Iris pigment epithelial cell (primary cell): ENCODE results near the gene PRR23A.
A peak's percentile ranks its signal among the peaks of the same experiment; 100 is the strongest.
"Not testable (repeated sequence)": the region's sequence is repeated elsewhere in the genome, so short reads cannot be mapped to it uniquely, and the experiment has no call there.

Experiments used
- DNase-seq: peaks from one replicate; pipeline ENCODE4 v3.0.0-alpha.2; 2011; ENCODE audit warnings: low read depth

The PRR23A gene

DNA sequence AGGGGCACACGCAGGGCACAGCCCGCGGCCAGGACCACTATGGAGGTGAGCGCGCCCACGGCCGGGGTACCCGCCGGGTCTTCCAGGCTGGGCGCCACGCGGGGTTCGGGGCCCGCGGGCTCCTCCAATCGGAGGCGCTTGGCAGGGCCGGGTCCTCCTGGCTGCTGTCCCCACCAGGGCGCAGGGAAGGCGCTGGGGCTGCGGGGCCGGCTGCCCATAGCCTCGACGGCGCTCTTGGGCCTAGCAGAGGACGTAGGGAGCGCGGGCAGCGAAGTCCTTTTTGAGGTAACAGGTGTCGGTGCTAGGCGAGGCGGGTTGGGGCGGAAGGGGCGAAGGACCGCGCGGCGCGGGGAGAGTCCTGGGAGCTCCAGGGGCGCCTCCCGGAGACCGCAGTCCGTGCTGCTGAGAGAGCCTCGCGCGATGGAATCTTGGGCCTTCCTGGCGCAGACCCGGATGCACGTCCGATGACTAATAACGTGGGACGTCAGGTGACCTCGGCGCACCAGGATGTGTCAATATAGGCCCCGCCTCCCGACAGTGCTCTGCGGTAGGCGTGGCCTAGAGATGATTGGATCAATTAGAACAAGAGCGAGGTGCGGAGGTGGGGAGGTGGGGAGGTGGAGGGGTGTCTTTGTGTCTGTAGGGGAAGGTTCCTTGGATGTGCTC is at the start of gene PRR23A:
TSS of gene PRR23A (minus strand) at position 218 of the 666 bp plus-strand sequence. CDS start at position 218, 0 bp downstream.
- no peak for DNase-seq

DNA sequence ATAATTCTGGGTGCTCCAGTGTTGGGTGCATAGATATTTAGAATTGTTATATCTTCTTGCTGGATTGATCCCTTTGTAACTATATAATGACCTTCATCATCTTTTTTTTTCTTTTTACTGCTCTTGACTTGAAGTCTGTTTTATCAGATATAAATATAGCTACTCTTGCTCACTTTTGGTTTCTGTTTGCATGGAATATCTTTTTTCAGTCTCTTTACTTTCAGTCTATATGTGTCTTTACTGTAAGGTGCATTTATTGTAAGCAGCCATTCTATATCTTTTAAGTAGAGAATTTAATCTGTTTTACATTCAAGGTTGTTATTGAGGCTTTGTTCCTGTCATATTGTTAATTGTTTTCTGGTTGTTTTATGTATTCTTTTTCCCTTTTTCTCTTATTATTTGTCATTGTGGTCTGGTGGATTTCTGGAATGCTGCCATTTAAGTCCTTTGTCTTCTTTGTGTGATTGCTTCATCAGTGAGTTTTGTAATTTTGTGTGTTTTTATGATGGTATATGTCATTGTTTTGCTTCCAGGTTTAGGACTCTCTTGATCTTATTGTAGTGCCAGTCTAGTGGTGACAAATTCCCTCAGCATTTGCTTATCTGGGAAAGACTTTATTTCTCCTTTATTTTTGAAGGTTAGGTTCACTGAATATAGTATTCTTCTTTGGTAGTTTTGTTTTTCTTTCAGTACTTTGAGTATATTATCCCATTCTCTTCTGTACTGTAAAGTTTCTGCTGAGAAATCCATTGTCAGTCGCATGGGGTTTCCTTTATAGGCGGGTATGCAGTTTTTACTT is 46.9 kb upstream of the PRR23A start:
- DNase-seq = no peak

DNA sequence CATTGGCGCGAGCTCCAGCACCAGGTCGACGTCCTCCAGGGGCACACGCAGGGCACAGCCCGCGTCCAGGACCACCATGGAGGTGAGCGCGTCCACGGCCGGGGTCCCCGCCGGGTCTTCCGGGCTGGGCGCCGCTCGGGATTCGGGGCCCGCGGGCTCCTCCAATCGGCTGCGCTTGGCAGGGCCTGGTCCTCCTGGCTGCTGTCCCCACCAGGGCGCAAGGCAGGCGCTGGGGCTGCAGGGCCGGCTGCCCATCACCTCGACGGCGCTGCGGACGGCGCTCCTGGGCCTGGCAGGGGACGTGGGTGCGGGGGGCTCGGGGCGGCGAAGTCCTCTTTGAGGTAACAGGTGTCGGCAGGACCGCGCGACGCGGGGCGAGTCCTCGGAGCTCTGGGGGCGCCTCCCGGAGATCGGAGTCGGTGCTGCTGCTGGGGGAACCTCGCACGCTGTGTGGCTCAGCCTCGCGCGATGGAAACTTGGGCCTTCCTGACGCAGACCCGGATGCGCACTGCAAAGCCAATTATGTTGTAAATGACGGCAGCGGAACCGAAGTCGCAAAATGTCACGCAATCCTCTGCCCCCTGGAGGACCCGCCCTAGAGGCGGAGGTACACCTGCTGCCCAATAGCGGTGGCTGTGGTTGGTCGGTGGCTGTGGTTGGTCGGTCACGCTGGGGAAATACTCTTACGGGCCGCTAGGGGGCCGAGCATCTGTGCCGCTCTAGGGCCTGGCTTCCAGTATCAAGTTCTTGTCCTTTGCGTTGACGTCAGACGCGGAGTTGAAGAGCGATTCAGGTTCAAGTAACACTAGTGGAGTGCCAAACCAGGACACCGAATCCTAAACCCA is 38.5 kb upstream of the PRR23A start, which contains the start of gene PRR23C:
TSS of gene PRR23C (minus strand) at position 527 of the 845 bp plus-strand sequence. CDS start at position 255, 272 bp downstream.
- DNase-seq = no peak

DNA sequence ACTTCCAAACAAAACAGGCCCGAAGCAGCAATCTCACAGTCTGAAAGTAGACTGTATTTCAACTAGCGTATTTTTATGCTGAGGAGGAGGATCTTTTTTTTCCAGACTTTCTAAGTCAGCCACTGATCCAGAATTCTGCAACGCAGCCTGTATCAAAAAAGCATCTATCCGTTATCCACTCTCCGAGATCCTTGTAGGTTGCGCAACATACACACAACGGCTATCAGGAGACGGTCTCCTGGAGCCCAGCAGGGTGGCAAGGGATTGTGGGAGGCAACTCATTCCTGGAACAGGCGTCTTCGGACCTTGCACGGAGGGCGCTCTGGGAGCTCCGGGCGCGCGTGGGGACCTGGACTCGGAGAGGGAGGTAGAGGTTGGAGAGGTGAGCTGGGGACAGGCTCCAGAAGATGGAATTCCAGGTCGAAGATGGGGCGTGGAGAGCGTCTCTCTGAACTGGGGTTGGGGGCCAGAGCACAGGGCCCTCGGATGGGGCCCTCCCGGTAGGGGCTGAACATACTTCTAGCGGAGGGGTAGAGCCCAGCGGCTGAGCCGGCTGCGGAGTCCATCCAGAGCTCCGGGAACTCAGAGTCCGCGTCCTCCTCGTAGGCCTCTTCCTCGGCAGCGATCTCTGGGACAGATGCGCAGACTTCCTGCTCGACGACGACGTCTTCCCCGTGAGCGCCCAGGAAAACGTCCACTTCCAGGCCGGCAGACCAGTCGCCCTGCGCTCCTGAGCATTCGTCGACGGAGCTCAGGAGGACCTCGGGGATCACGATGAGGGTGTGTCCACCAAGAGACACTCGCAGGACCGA is 37.7 kb upstream of the PRR23A start:
- no peak for DNase-seq

DNA sequence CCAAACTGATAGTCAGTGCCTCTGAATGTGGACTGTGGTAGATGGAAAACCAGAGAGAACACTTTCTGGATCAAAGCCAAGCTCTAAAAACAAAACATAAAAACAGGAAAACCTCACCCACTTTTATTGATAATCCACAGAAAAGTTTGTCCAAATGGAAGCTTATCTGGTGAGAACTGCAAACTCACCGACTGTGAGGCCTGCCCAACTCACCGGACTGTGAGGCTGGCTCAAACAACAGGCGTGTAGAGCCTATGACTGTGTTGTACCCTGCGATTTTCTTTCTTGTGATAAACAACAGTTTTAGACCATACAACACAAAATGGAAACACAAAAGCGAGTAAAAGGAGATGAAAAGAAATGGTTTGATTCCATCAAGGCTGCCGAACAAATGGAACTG is 31.4 kb upstream of the PRR23A start:
- no peak for DNase-seq

DNA sequence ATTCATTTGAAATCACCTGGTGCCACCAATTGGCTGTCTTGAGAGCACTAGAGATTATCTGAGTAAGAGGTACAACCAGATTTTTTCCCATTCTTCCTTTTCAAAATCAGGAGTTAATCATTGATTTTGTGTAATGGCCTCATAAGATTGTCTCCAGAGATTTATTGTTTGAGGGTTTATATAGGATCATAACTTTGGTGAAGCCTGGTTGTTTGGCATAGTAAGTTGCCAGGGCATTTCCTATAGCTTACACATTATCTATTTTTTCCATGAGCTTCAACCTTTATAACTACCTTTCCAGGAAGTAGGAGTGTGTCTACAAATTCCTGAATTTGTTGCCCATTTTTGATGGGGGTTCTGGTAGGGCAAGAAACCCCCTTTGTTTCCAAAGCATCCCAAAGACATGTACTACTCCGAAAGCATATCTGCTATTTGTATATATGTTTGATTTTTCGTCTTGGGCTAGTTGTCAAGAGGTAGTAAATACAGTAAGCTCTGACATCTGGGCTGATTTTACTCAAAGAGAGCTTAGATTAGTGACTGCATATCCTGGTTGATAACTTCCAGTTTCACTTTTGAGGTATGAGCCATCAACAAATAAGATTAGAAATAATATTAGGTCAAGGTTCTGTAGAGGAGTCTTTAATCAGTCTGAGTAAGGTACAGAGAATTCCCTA is 26.4 kb upstream of the PRR23A start:
- DNase-seq = no peak

DNA sequence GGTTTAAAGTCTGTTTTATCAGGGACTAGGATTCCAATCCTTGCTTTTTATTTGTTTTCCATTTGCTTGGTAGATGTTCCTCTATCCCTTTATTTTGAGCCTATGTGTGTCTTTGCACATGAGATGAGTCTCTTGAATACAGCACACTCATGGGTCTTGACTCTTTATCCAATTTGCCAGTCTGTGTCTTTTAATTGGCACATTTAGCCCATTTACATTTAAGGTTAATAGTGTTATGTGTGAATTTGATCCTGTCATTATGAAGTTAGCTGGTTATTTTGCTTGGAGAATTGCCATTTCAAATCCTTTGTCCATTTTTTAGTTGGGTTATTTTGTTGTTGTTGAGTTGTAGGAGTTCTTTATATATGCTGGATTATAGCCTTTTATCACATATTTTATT is 24.5 kb upstream of the PRR23A start:
- not testable (repeated sequence) for DNase-seq

DNA sequence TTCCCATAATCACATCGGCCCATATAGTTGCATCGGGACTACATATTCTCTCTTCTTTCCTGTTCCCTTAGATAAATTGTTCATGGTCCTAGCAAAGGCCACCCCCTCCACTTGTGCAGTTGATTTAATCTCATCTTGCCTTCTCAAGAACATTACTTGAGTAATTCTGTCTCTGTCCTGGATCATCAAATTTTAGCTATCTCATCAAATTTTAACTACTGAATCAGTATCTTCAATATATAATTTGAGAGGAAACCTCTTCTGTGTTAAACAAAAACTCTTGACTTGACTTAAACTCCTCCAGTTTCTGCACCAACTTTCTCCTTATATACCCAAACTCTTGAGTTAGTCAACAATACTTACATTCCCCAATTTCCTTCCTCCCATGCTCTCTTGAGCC is 18.9 kb upstream of the PRR23A start:
- DNase-seq = no peak

DNA sequence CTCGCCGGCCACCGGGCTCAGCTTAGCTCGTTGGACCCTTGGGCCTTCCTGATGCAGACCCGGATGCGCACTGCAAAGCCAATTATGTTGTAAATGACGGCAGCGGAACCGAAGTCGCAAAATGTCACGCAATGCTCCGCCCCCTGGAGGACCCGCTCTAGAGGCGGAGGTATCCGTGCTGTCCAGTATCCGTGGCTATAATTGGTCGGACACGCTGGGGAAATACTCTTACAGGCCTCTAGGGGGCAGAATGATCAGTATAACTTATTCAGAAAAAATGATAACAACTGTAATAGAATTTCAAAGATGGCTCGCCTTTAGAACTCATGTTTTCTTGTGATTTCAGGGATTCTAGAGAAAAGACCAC is 14.8 kb upstream of the PRR23A start, which contains the start of gene PRR23B:
TSS of gene PRR23B (minus strand) at position 59 of the 367 bp plus-strand sequence. CDS start 265 bp downstream, outside the sequence.
- no peak for DNase-seq

DNA sequence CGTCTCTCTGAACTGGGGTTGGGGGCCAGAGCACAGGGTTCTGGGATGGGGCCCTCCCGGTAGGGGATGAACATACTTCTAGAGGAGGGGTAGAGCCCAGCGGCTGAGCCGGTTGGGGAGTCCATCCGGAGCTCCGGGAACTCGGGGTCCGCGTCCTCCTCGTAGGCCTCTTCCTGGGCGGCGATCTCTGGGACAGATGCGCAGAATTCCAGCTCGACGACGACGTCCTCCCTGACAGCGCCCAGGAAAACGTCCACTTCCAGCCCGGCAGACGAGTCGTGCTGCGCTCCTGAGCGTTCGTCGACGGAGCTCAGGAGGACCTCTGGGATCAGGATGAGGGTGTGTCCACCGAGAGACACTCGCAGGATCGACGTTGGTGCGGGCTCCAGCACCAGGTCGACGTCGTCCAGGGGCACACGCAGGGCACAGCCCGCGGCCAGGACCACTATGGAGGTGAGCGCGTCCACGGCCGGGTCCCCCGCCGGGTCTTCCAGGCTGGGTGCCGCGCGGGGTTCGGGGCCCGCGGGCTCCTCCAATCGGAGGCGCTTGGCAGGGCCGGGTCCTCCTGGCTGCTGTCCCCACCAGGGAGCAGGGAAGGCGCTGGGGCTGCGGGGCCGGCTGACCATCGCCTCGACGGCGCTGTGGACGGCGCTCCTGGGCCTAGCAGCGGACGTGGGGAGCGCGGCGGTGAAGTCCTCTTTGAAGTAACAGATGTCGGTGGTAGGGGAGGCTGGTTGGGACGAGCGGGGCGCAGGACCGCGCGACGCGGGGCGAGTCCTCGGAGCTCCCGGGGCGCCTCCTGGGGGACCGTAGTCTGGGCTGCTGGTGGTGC is 14.2 kb upstream of the PRR23A start:
- DNase-seq = no peak

DNA sequence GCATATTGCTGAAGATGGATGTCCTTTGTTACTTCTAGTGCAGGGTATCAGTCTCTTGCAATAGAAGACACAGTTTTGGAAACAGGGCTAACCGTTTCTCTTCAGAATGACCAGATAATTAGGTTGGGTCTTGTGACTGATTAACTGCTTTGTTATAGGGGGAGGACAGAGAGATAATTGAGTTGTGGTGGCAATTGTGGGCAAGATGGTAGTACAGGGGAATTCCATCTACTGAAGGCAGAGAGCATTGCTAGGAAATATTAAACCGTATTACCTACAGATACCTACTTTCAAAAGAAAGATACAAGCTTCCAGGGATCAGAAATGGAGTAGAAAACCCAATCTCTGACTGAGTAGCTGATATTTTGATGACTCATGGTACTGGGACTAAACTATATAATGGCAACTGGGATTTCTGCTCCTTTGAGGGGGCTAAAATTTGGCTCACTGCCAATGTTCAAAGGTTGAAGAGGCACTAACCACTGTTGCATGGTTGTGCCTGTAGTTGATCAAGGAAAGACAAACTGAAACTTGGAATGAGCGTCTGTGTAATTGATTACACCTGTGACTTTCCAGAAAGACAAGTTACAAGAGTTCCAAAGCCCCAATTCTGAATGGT is 10.5 kb upstream of the PRR23A start:
- DNase-seq = no peak

DNA sequence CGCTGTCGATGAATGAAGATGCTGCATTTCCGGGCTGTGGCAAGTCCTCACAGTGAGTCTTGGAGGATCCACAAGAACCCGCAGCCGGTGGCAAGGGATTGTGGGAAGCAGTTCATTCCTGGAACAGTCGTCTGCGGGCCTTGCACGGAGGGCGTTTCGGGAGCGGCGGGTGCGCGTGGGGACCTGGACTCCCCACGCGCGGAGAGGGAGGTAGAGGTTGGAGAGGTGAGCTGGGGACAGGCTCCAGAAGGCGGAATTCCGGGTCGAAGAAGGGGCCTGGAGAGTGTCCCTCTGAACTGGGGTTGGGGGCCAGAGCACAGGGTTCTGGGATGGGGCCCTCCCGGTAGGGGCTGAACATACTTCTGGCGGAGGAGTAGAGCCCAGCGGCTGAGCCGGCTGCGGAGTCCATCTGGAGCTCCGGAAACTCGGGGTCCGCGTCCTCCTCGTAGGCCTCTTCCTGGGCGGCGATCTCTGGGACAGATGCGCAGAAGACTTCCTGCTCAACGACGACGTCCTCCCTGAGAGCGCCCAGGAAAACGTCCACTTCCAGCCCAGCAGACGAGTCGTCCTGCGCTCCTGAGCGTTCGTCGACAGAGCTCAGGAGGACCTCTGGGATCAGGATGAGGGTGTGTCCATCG is 593 bp downstream of the PRR23A start:
- DNase-seq = no peak

DNA sequence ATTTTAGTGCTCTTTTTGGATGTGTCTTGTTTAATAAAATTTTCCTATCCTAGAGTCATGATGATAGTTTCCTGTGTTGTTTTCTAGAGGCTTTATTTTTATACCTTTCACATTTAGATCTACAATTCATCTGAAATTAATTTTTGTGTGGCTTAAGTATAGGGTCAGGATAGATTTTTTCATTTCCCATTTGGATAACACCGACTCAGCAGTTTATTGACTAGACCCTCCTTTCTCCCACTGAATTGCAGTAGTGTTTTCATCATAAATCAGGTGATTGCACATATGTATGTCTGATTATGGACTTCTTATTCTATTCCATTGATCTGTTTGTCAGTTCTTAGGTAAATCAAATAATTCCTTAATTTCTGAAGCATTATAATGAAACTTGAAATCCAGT is 10.4 kb downstream of the PRR23A start:
- DNase-seq = no peak

DNA sequence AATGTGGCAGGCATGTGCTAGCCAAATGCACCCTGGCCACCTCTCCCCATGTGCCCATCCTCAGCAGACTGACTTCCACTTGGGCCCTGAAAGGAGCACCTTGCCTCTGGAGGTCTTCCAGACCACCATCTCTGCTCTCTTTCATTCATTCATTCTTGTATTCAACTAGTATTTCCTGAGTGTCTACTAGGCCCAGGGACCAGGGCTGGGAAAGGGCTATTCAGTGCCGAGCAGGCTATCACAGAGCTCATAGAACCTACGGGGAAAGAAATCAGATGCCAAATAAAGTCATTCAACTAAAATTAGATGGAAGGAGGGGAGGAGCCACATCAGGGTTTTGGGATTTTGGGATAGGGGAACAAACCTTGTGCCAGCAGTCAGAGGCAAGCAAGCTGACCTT is 18.9 kb downstream of the PRR23A start:
- no peak for DNase-seq

DNA sequence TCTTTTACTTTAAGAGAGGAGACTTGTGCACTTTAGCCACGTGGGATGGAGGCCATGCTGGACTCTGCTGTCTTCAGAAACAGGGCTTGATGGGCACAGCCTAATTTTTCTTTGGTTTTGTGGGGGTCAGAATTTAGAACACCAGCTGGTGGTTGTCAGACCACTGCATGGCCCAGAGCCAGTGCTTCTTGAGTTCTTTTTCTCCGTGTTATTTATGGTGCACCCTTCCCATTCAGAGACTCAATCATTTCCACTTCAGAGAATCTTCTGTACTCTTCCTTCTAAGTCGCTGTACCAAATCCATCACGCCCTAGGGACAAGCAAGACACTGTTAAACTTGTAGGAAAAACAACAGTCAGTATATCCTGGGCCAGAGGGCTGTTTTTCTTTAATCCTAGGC is 20.1 kb downstream of the PRR23A start:
- DNase-seq = no peak

DNA sequence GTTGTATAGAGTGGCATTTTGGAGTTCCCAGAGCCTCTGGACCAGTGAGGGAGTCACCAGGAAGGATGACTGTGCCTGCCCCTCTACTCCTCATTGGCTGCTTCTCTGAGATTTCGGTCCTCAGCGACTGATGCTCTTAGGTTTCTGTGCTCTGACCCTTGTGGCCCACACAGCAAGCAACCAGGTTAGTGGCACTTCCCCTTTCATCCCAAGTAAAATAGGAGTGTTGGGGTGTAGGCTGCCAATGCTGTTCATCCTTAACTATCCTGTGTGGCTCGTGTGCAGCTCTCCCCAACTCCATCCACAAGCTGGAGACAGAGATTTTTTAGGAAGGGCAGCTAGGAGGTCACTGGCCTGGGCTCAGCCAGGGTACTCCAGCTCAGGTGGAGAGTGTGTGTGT is 21.3 kb downstream of the PRR23A start:
- DNase-seq = no peak

DNA sequence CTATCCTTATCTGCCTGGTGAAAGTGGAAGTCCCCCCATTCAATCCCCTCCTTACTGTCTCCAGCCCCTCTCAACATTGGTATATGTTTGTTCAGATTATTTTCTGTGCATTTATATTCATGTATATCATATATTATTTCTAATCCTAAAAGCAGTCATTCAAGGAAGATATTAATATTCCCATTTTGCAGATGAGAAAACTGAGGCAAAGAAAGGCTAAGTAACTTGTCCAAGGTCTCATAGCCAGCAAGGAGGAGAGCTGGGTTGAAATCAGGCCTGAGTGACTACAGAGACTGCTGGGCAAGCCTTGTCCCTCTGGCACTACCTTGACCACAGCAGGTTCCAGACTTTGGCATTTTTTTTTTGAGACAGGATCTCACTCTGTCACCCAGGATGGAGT is 30.0 kb downstream of the PRR23A start:
- DNase-seq = no peak

DNA sequence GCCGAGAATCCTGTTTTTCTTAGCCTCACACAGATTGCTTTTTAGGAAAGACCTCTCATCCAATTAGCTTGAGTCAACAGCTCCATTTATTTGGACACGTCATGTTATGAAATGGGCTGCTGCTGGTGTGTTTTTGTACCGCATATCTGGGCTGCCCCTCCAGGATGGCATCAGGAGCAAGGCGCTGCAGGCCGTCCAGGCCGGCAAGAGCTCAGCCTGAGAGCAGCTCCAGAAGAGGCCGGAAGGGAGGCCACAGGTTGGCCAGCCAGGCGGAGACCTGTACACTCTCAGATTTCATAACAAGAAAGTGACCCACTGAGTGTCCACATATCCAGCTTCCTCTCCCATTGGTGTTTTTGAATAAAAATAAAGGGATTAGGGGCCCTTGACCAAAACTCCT is 30.7 kb downstream of the PRR23A start:
- DNase-seq = no peak

DNA sequence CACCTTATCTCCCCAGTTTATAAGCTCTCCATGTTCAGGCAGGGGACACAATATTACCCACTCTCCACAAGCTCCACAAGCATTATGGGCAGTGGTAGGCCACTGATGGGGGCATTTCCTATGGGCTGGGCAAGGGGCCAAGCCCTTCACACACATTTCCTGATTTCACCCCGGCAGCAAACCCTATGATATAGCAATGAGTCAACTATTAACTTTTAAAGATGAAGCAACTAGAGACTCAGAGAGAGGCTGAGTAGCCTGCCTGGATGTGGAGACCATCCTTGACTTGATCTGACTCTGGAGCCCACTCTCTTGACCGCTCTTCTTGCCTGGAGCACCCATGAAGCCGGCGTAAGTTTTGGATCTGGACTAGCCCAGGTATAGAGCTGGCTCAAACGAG is 31.6 kb downstream of the PRR23A start:
- DNase-seq = peak; percentile 38
